ENCODE measurements around the gene RIMS1.
A peak's percentile ranks its signal among the peaks of the same experiment; 100 is the strongest.
"Not testable (repeated sequence)": the region's sequence is repeated elsewhere in the genome, so short reads cannot be mapped to it uniquely, and the experiment has no call there.

RIMS1 gene

DNA sequence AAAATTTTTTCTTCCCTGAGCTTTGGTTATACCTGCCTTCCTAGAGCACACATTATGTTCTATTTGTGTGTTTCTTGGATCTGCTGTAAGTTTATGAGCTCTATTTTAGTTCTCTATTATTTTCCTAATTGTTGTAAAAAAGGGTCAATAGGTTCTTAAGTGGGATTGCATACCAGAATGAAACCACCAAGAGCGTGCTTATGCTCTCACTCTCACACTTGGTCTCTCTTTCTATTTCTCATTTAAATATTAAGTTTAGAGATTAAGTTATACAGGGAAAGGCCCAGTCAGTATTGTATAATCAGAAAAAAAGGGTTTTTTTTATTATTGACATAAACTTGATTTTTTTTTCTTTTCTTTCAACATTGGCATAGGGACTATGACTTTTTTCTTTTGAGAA, 96.8 kb downstream of the RIMS1 start:
- DNase-seq (ENCODE audit: low spot score): no peak

- DNase-seq (ENCODE audit: low spot score): no peak
Observed at GRCh38 chr6:71994705-71995271, 108.4 kb downstream of the RIMS1 start.

- DNase-seq (ENCODE audit: low spot score): no peak
Observed at GRCh38 chr6:71997341-71997740, 111.0 kb downstream of the RIMS1 start.

GRCh38 chr6:72002415-72002814, 116.1 kb downstream of the RIMS1 start:
- DNase-seq (ENCODE audit: low spot score): no peak

DNA sequence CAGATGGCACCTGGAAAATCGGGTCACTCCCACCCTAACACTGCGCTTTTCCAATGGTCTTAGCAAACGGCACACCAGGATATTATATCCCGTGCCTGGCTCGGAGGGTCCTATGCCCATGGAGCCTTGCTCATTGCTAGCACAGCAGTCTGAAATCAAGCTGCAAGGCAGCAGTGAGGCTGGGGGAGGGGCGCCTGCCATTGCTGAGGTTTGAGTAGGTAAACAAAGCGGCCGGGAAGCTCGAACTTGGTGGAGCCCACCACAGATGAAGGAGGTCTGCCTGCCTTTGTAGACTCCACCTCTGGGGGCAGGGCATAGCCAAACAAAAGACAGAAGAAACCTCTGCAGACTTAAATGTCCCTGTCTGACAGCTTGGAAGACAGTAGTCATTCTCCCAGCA, 120.2 kb downstream of the RIMS1 start:
- not testable (repeated sequence) for DNase-seq (ENCODE audit: low spot score)

- no peak for DNase-seq (ENCODE audit: low spot score)
Observed at GRCh38 chr6:72022830-72023229, 136.5 kb downstream of the RIMS1 start.

DNA sequence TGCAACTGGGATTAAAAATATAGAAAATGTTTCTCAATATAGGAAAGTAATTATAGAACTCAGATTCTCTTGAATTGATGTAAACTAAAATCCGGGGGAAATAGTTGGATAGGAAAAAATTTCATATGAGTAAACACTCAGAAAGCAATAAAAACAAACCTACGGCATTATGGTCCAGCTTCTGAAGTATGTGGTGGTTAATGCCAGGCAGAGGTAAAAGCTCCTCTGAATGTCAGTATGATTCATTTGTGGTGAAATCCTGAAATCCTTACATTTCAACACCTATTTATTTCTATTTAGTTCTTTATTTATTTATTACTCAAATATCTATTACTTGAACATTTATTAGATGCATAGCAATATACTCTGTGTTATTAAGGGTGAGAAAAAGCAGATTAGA, 145.1 kb downstream of the RIMS1 start:
- DNase-seq (ENCODE audit: low spot score): no peak

DNA sequence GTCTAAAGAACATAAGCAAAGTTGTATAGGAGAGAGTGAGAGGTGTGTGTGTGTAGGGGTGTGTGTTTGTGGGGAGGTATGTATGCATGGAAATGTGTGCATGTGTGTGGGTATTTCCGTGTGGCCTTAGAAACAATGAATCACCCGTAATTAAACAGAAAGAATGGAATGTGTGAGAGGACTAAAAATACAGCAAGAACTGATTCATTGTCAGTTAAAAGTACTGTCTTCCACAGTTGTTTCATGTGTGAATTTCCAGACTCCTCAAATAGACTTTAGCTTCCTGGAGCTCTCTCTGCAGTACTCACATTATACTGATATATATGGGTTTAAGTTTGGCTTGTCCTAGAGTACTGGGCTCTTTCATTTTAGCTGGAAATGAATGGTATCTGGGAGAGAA, 145.7 kb downstream of the RIMS1 start:
- DNase-seq (ENCODE audit: low spot score): peak; percentile 3

DNA sequence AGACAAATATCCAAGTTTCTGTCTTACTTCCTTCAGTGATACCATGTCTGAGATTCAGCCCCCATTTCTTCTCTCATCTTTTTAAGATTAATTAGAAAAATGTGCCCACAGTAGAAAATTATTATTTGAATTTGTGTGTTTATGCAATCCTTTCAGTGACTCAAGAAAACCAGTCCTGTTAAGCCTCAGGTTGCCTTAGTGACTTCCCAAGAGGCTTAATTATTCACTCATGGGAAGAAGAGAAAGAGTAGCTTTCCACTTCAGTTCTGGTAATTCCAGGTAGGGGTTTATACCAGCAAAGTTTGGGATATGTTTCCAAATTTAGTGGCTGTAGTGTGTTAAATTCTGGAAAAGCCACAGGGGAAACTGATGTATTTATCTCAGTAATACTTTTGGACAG, 149.1 kb downstream of the RIMS1 start:
- no peak for DNase-seq (ENCODE audit: low spot score)

DNA sequence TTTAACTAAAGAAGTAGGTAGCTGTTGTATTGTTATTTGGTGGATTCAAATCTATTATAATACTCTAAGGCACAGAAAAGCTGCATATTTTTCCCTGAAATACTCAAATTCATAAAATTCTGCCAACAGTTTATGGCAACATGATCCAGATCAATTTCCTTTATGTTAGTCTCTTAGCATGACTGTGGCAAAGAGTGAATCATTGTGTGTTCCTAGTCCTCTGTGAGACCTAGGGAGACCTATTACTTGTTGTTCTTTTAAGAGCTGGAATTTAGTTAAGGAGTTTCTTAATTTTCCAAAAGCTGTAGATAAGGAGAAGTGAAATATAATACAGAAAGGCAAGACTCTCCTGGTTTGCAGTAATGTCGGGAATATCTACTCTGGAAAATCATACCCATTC, 149.6 kb downstream of the RIMS1 start:
- no peak for DNase-seq (ENCODE audit: low spot score)

- no peak for DNase-seq (ENCODE audit: low spot score)
Observed at GRCh38 chr6:72037006-72037405, 150.7 kb downstream of the RIMS1 start.

DNA sequence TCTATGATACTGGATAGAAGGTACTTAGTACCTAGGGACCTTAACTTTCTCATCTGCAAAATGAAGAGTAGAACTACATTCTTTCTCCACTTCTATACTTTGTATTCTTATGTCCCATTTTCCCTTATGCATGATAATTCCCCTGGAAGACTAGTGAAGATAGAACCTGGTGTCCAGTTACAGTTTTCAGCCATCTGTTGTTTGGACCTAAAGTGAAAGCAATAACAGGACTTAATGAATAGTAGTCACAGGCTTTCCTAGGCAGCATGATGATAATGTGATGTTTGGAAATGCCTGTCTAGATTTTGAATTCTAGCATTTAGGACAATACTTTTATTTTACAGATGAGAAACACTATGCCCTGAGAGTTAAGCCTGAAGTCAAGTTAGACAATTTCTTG, 153.8 kb downstream of the RIMS1 start:
- no peak for DNase-seq (ENCODE audit: low spot score)

GRCh38 chr6:72042088-72042487, 155.7 kb downstream of the RIMS1 start:
- DNase-seq (ENCODE audit: low spot score): no peak

DNA sequence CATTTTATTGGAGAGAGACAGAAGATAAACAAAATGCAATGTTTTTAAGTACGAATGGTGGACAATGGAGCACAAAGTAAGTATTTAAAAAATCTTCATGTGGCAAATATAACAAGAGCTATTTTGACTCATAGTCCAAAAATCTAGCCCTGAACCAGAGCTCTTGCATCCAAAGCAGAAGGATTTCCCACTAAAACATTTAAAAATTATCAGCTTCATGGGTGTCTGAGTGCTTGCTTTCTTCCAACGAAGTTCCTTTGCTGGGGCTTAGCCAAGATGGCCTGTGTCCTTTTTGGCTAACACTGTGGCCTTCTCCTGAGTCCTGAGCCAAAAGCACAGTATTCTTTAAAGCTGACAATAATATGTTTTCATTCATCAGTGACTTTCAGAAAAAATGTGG, 161.7 kb downstream of the RIMS1 start:
- no peak for DNase-seq (ENCODE audit: low spot score)

DNA sequence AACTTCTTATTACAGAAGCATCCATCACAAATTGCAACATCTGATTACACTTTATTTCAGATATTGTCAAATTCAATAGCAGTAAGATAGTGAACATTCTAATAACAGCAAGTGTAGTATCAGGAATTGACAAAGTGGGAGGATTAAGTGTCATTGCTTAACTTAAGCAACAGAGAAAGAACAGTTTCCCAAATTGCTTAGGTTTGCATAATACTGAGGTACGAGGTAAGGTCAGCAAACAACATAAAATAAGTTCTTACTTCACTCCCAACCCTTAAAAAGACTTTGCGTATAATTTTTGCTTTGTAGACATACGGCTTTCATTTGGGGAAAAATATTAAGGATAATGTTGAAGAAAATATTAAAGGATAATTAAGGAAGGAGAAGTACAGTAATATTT, 163.0 kb downstream of the RIMS1 start:
- no peak for DNase-seq (ENCODE audit: low spot score)

DNA sequence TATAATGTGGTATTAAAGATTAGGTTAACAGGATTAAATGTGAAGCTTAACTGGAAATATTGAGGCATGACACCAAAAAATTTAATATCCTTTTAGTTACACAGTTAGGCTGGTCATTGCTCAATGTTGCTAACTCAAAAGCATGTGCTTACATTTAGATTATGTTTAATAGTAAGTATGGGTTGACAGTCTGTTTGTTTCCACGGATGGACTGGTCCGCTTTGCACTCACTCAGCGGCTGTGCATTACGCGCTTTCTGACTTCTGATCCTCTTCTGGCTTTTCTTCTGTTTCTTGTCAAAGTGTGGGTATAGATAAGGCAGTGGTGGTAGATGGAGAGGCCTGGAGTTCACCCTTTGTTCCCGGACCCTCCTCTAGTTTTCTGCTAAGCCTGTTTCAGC, 174.9 kb downstream of the RIMS1 start:
- DNase-seq (ENCODE audit: low spot score): no peak

DNA sequence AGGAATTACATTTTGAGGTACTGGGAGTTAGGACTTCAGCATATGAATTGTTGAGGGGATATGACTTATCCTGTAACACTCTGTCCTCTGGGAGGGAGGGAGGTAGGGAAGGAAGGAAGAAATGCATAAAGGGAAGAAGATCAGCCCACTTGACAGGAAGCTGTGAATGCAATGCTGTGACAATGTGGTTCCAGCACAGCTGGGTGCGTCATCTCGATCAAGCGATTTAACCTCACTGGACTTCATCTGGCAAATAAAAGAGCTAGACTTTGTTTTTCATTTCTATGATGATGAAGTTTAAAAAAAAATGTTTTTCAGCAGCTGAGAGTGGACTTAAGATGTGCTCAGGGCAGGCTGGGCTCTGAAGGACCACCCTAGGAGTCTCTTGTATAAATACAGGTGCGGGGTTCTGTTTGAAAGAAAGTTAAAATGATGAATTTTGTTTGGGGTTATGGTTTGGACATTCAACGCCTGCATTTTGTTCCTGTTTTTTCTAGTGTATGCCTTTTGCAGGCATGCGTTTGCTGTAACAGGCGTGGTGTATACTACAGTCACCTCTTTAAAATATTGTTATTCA, 178.1 kb downstream of the RIMS1 start:
- DNase-seq (ENCODE audit: low spot score): peak; percentile 5

GRCh38 chr6:72078096-72078495, 191.7 kb downstream of the RIMS1 start:
- no peak for DNase-seq (ENCODE audit: low spot score)

- no peak for DNase-seq (ENCODE audit: low spot score)
Observed at GRCh38 chr6:72080260-72080941, 194.1 kb downstream of the RIMS1 start.

DNA sequence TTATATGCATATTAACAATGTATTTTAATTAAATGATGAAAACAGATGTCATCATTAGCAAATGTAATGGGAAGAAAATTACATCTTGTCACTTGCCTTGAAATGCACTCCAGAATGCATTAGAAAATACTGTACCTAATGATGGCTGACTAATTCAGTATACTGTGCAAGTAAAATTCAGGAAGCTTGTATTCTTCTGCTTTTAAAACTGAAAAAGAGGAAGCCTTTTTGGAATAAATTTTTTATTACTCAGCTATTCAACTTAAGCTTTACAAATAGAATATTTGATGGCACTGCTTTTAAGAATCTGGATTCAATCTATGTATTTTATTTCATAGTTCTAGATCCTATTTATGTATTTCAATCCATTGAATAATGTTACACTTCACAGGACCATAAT, 195.5 kb downstream of the RIMS1 start:
- no peak for DNase-seq (ENCODE audit: low spot score)

DNA sequence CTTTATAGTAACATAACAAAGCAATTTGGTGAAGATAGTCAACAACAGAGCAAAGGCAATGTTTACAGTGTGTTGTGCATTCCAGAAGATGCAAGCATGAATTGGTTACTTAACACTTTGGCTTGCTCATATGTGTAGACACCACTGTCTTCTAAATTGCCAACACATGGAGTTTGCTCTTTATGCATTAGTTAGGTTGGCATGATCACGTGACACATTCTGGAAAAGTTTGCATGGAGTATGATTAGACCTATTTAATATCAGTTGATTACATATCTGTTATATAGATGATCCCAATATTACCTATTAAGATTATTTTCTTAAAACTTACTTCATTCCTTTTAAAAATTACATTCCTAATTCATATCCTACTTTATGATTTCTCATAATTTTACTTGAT, 197.6 kb downstream of the RIMS1 start:
- DNase-seq (ENCODE audit: low spot score): no peak

- DNase-seq (ENCODE audit: low spot score): no peak
Observed at GRCh38 chr6:72084992-72085569, 198.7 kb downstream of the RIMS1 start.

DNA sequence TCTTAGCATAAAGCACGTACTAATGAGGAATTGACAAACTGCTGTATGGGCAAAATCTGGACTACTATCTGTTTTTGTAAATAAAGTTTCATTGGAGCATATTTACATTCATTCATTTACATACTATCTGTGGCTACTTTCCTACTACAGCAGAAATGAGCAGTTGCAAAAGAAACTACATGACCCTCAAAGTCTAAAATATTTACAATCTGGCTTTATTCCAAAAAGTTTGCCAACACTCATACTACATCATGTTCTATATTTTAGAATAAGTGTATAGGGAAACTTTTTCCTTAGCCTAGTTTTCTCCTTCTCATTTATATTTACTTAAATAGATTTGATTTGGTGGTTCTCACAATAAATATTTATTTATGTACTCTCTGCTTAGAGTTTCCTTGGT, 208.2 kb downstream of the RIMS1 start:
- DNase-seq (ENCODE audit: low spot score): no peak

- no peak for DNase-seq (ENCODE audit: low spot score)
Observed at GRCh38 chr6:72102561-72102960, 216.2 kb downstream of the RIMS1 start.

Measured in AG08396 (cell line).